Liver (tissue), 3 donors: ENCODE results near the gene PLEKHM2.

Experiments
- ATF3 ChIP-seq: IDR thresholded peaks from 2 replicates; pipeline ENCODE4 v1.6.1; 2016; ENCODE audit warnings: antibody characterized with exemption
- CTCF ChIP-seq: fragments of 150-350 bp; IDR thresholded peaks from 2 replicates; pipeline ENCODE4 v1.5.1; 2017; ENCODE audit warnings: improper control_type of control experiment, low read depth, low read length; ENCODE audit not compliant: missing input control
- GABPA ChIP-seq, 2 donors: IDR thresholded peaks in 1 of 2; conservative IDR thresholded peaks in 1 of 2; 2 replicates each; pipeline ENCODE4 v1.6.1; 2016; ENCODE audit warnings: antibody characterized with exemption in 2 of 2, mild to moderate bottlenecking in 1 of 2, moderate library complexity in 1 of 2
- JUND ChIP-seq, 2 donors: IDR thresholded peaks; 2 replicates each; pipeline ENCODE4 v1.6.1; 2016; ENCODE audit warnings: antibody characterized with exemption in 2 of 2
- MAX ChIP-seq: IDR thresholded peaks from 2 replicates; pipeline ENCODE4 v1.6.1; 2016; ENCODE audit warnings: antibody characterized with exemption
- RAD21 ChIP-seq, 2 donors: IDR thresholded peaks; 2 replicates each; pipeline ENCODE4 v1.6.1; 2016; ENCODE audit warnings: antibody characterized with exemption in 2 of 2, mild to moderate bottlenecking in 2 of 2
- REST ChIP-seq: IDR thresholded peaks from 2 replicates; pipeline ENCODE4 v1.6.1; 2016; ENCODE audit warnings: antibody characterized with exemption, mild to moderate bottlenecking
- RXRA ChIP-seq, 2 donors: IDR thresholded peaks; 2 replicates each; pipeline ENCODE4 v1.6.1; 2017 to 2018; ENCODE audit warnings: antibody characterized with exemption in 2 of 2, mild to moderate bottlenecking in 1 of 2
- SP1 ChIP-seq: IDR thresholded peaks from 2 replicates; pipeline ENCODE4 v1.6.1; 2018; ENCODE audit warnings: antibody characterized with exemption, mild to moderate bottlenecking
- TAF1 ChIP-seq: conservative IDR thresholded peaks from 2 replicates; pipeline ENCODE4 v1.6.1; 2016; ENCODE audit warnings: antibody characterized with exemption, mild to moderate bottlenecking
- ZBTB33 ChIP-seq: IDR thresholded peaks from 2 replicates; pipeline ENCODE4 v1.6.1; 2016; ENCODE audit warnings: antibody characterized with exemption
- donor health status: healthy.
- donor health status: healthy.

GRCh38 chr1:15739259-15739658, 55.1 kb downstream of the PLEKHM2 start:
- no peak for TF ChIP-seq ATF3
- no peak for TF ChIP-seq CTCF
- no peak for TF ChIP-seq RXRA (IDR thresholded peaks at IDR 0.05)
- TF ChIP-seq REST = no peak
- TF ChIP-seq ZBTB33 = no peak
- TF ChIP-seq SP1 = no peak
- no peak for TF ChIP-seq MAX
- TF ChIP-seq TAF1 = no peak
- TF ChIP-seq GABPA (IDR thresholded peaks at IDR 0.05 in 1 of 2, conservative IDR thresholded peaks at IDR 0.05 in 1 of 2) = no peak
- no peak for TF ChIP-seq JUND (IDR thresholded peaks at IDR 0.05)
- TF ChIP-seq RAD21 (IDR thresholded peaks at IDR 0.05) = no peak
